Ramos (cell line): Measurements from ENCODE around the gene SDHAF2.
"Not testable (repeated sequence)": the region's sequence is repeated elsewhere in the genome, so short reads cannot be mapped to it uniquely, and the experiment has no call there.

Experiments
- in situ Hi-C: fragments of 300-500 bp; cut with MboI; formaldehyde crosslinking; loops from one replicate; pipeline ENCODE4 v1.14.3; 2022; ENCODE audit warnings: low sequenced_read_pairs; ENCODE audit not compliant: unreplicated experiment

SDHAF2 gene

GRCh38 chr11:61474013-61474643 lies 44.2 kb downstream of the SDHAF2 start:
- in situ Hi-C loops = no loop called here

GRCh38 chr11:61475433-61475832 lies 45.5 kb downstream of the SDHAF2 start:
- in situ Hi-C loops = no loop called here

- in situ Hi-C loops = no loop called here
These were observed 46.4 kb downstream of the SDHAF2 start for GRCh38 chr11:61476371-61476770.

DNA sequence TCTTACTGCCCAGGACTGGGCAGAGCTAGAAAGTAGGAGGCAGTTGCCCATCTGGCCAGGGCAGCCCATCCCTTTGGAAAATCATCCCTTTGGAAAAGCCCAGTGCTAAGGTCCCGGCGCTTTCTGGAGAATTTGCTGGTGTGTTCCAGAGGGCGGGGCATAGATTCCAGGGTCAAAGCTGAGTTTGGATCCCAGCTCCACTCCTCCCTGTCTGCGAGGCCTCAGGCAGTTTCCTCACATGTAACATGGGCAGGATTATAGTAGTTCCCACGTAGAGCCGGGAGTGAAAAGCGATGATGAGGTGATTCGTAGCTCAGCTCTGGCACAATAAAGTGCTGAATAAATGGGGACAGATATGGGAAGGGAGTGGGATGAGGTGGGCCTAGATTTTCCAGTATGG lies 47.2 kb downstream of the SDHAF2 start:
- in situ Hi-C loops = no loop called here

DNA sequence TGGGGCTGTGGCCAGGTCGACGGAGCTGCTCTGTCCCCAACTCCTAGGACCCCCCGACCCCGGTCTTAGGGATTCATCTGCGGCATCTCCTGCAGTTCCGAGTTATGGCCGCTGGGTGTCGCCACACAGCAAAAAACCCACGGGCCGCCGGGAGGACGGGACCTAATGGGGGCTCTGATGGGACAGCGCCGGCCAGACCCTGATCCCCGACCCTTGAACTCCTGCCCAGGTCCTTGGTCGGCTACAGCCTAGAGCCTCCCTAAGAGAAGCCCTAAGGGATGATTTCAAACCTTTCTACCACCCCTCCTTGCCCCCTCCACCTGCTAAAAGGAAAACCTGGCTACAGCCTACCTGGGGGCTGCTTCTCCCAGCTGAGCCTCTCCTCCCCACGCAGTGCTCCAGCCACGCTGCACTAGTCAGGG lies 47.8 kb downstream of the SDHAF2 start:
- in situ Hi-C loops = no loop called here

DNA sequence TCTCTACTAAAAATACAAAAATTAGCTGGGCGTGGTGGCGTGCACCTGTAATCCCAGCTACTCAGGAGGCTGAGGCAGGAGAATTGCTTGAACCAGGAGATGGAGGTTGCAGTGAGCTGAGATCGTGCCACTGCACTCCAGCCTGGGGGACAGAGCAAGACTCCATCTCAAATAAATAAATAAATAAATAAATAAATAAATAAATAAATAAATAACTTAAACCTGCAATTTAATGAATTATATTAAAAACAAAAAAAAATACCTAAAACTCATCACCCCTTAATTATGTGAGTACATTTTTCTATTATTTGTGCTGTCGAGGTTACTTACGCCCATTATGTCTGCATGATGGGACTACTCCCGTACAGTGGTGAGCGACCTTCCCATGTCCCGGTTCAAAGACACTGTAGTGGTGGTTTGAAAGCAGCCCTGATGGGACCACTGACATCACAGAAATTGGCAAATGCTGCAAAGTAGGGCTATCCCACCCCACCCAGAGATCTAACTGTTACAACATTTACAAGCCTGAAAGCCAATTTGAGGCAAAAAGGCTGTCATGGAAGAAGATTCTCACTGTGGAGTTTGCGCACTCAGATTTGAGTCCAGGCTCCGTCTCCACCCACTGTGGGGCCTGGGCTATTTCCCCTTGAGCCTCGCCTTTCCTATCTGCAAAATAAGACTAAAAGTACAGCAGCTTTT lies 49.6 kb downstream of the SDHAF2 start:
- in situ Hi-C loops = not testable (repeated sequence)

GRCh38 chr11:61480261-61480993 lies 50.5 kb downstream of the SDHAF2 start:
- in situ Hi-C loops = no loop called here

GRCh38 chr11:61480994-61481335 lies 51.0 kb downstream of the SDHAF2 start:
- in situ Hi-C loops = no loop called here

DNA sequence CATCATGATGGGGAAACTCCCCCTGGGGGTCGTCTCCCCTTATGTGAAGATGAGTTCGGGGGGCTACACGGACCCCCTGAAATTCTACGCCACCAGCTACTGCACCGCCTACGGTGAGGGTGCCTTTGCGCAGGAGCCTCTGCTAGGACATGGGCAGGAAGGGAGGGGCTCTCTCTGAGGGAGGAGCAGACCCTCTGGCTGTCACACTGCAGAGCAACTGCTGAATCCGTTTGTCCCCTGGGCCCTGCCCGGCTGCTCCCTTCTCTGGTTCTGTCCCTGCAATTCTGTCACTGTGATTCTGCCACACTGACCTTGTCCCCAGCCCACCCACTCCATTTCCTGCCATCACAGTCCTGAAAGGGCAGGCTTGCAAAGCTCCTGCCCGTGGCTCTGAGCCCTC lies 51.9 kb downstream of the SDHAF2 start:
- in situ Hi-C loops = no loop called here

GRCh38 chr11:61482513-61482912 lies 52.6 kb downstream of the SDHAF2 start:
- in situ Hi-C loops = no loop called here

DNA sequence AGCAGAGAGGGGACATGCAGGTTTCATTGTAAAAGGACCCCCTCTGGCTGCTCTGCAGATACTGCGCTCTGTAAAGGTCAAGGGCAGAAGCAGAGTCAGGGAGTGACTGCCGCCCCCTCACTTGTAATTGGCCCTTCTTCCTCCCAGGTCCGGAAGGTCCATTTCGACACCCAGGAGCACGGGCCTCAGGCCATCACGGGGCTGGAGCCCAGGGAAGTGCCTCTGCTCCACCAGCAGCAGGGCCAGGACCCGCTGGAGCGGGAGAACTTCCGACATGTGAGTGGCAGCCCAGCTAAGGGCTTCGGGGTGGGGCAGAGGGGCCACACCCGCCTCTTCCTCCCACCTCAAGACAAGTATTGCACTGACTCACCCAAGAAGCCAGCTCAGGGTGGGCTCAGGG lies 54.6 kb downstream of the SDHAF2 start:
- in situ Hi-C loops = no loop called here

DNA sequence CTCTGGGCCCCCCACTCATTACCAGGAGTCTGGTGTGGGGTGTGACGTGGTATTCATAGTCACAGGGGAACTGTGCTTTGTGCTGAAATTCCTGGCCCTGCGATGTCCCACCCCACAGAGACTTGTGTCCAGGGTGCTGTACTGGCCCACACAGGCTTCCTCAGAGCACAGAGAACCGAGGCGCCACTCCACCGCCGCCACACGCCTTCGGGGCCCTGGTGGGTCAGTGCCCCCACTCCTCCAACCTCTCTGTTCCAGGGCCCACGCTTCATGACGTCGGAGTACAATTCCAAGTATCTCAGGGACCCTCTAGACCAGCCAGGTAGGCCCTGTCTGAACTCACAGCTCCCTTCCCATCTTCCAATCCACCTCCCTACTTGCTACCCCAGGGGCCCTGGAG lies 55.2 kb downstream of the SDHAF2 start:
- in situ Hi-C loops = no loop called here

DNA sequence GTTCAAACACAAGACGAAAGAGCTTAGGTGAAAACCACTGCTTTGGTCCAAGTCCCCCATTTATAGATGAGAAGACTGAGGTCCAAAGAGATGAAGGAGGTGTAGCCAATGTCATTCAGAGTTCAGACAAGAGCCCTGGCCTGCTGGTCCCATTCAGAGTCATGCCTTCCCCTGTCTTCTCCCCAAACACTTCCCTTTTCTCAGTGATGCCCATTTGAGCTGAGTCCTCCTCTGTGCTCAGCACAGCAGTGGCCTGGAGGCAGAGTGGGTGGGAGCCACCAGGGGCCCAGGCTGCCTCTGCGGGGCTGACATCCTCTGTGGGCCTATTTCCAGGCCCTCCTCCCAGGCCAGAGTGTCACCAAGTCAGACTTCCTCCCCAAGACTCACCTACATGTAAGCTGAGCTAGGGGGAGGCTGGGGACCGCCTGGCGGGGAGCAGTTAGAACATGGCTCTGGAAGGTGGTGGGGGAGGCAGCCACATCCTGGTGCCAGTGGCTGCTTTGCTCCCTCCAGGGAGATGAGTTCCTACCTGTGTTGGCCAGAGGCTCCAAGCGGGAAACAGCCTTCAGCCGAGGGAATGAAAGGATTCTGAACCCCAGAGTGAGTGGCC lies 56.2 kb downstream of the SDHAF2 start:
- in situ Hi-C loops = no loop called here

GRCh38 chr11:61486779-61487178 lies 56.9 kb downstream of the SDHAF2 start:
- in situ Hi-C loops = no loop called here

- in situ Hi-C loops = no loop called here
These were observed 57.6 kb downstream of the SDHAF2 start for GRCh38 chr11:61487342-61488025.

GRCh38 chr11:61488651-61489291 lies 58.8 kb downstream of the SDHAF2 start:
- in situ Hi-C loops = no loop called here

GRCh38 chr11:61489833-61490721 lies 60.2 kb downstream of the SDHAF2 start:
- in situ Hi-C loops = no loop called here

- in situ Hi-C loops = no loop called here
These were observed 61.9 kb downstream of the SDHAF2 start for GRCh38 chr11:61491736-61492395.
